ENCODE results near the gene SH3RF3. TPM values are rescaled to one million over a fixed set of nuclear protein-coding genes. Genes with fewer than 3 reads are reported as not detected.

Gene SH3RF3
- total RNA-seq, 2 experiments from 2014 or later, result 0.31 to 0.36 TPM

- no peaks in the 10 kb centered on the region for H3K36me3 Mint-ChIP-seq
These were observed 307.0 kb downstream of the SH3RF3 start for GRCh38 chr2:109435901-109436598.

GRCh38 chr2:109436610-109437225 is 307.7 kb downstream of the SH3RF3 start:
- no peaks in the 10 kb centered on the region for H3K36me3 Mint-ChIP-seq
- H3K4me1 Mint-ChIP-seq, result peaks cover 1% of the 10 kb centered on the region
- H3K9me3 Mint-ChIP-seq, result peaks cover 15% of the 10 kb centered on the region
- DNase-seq, result no peak
- POLR2A ChIA-PET, result no interaction called here
- ATAC-seq (ENCODE audit: low read depth), result no peak
- no peak overlapping the region for H3K27ac Mint-ChIP-seq
- no peaks in the 10 kb centered on the region for H3K27me3 Mint-ChIP-seq
- H3K4me3 Mint-ChIP-seq, result no peak overlapping the region

More at GRCh38 chr2:109435901-109436598, 307.0 kb downstream of the SH3RF3 start:
- no peak for DNase-seq
- no peak for ATAC-seq (ENCODE audit: low read depth)
- Mint-ChIP-seq H3K9me3 (peaks cover 10% of the 10 kb centered on the region), H3K4me1 (peaks cover 1% of the 10 kb centered on the region), H3K4me3 (no peak overlapping the region), H3K27ac (no peak overlapping the region), H3K27me3 (no peaks in the 10 kb centered on the region)
- POLR2A ChIA-PET, result no interaction called here

- POLR2A ChIA-PET, result no interaction called here
- H3K36me3 Mint-ChIP-seq, result no peaks in the 10 kb centered on the region
- no peak for ATAC-seq (ENCODE audit: low read depth)
- DNase-seq, result no peak
- peaks cover 17% of the 10 kb centered on the region for H3K9me3 Mint-ChIP-seq
- no peaks in the 10 kb centered on the region for H3K27me3 Mint-ChIP-seq
- H3K4me3 Mint-ChIP-seq, result no peak overlapping the region
- H3K27ac Mint-ChIP-seq, result no peak overlapping the region
- no peaks in the 10 kb centered on the region for H3K4me1 Mint-ChIP-seq
These were observed 308.5 kb downstream of the SH3RF3 start for GRCh38 chr2:109437325-109438090.

- H3K27ac Mint-ChIP-seq, result no peak overlapping the region
- no peak for DNase-seq
- H3K9me3 Mint-ChIP-seq, result peaks cover 17% of the 10 kb centered on the region
- H3K27me3 Mint-ChIP-seq, result no peaks in the 10 kb centered on the region
- H3K4me3 Mint-ChIP-seq, result no peak overlapping the region
- no peaks in the 10 kb centered on the region for H3K4me1 Mint-ChIP-seq
- H3K36me3 Mint-ChIP-seq, result no peaks in the 10 kb centered on the region
- POLR2A ChIA-PET, result no interaction called here
- no peak for ATAC-seq (ENCODE audit: low read depth)
These were observed 309.1 kb downstream of the SH3RF3 start for GRCh38 chr2:109438146-109438545.

GRCh38 chr2:109438773-109439389 is 309.9 kb downstream of the SH3RF3 start:
- Mint-ChIP-seq H3K9me3 (peaks cover 18% of the 10 kb centered on the region), H3K4me1 (no peaks in the 10 kb centered on the region), H3K4me3 (no peak overlapping the region), H3K27me3 (no peaks in the 10 kb centered on the region), H3K27ac (no peak overlapping the region), H3K36me3 (no peaks in the 10 kb centered on the region)
- DNase-seq, result no peak
- POLR2A ChIA-PET, result no interaction called here
- no peak for ATAC-seq (ENCODE audit: low read depth)

GRCh38 chr2:109439390-109439786 is 310.4 kb downstream of the SH3RF3 start:
- peaks cover 18% of the 10 kb centered on the region for H3K9me3 Mint-ChIP-seq
- no peak overlapping the region for H3K27ac Mint-ChIP-seq
- DNase-seq (no peak), ATAC-seq (ENCODE audit: low read depth) (no peak)
- H3K4me1 Mint-ChIP-seq, result no peaks in the 10 kb centered on the region
- POLR2A ChIA-PET, result no interaction called here
- no peak overlapping the region for H3K4me3 Mint-ChIP-seq
- no peaks in the 10 kb centered on the region for H3K27me3 Mint-ChIP-seq
- no peaks in the 10 kb centered on the region for H3K36me3 Mint-ChIP-seq

GRCh38 chr2:109439986-109440385 is 311.0 kb downstream of the SH3RF3 start:
- no peaks in the 10 kb centered on the region for H3K36me3 Mint-ChIP-seq
- POLR2A ChIA-PET, result no interaction called here
- H3K4me3 Mint-ChIP-seq, result no peak overlapping the region
- H3K27ac Mint-ChIP-seq, result no peak overlapping the region
- no peak for ATAC-seq (ENCODE audit: low read depth)
- no peak for DNase-seq
- H3K4me1 Mint-ChIP-seq, result no peaks in the 10 kb centered on the region
- peaks cover 23% of the 10 kb centered on the region for H3K9me3 Mint-ChIP-seq
- H3K27me3 Mint-ChIP-seq, result no peaks in the 10 kb centered on the region

GRCh38 chr2:109440499-109441156 is 311.6 kb downstream of the SH3RF3 start:
- no peaks in the 10 kb centered on the region for H3K27me3 Mint-ChIP-seq
- no peak overlapping the region for H3K27ac Mint-ChIP-seq
- H3K4me1 Mint-ChIP-seq, result no peaks in the 10 kb centered on the region
- POLR2A ChIA-PET, result no interaction called here
- H3K4me3 Mint-ChIP-seq, result no peak overlapping the region
- H3K36me3 Mint-ChIP-seq, result no peaks in the 10 kb centered on the region
- H3K9me3 Mint-ChIP-seq, result peaks cover 27% of the 10 kb centered on the region
- ATAC-seq (ENCODE audit: low read depth), result no peak
- no peak for DNase-seq

- Mint-ChIP-seq H3K27ac (no peak overlapping the region), H3K4me3 (no peak overlapping the region), H3K27me3 (no peaks in the 10 kb centered on the region), H3K4me1 (no peaks in the 10 kb centered on the region), H3K9me3 (peaks cover 27% of the 10 kb centered on the region), H3K36me3 (no peaks in the 10 kb centered on the region)
- ATAC-seq (ENCODE audit: low read depth) (no peak), DNase-seq (no peak)
- POLR2A ChIA-PET, result no interaction called here
These were observed 313.8 kb downstream of the SH3RF3 start for GRCh38 chr2:109442715-109443319.

GRCh38 chr2:109444916-109445315 is 315.9 kb downstream of the SH3RF3 start:
- DNase-seq, result no peak
- ATAC-seq (ENCODE audit: low read depth), result no peak
- no peaks in the 10 kb centered on the region for H3K4me1 Mint-ChIP-seq
- H3K36me3 Mint-ChIP-seq, result no peaks in the 10 kb centered on the region
- POLR2A ChIA-PET, result no interaction called here
- no peaks in the 10 kb centered on the region for H3K27me3 Mint-ChIP-seq
- H3K9me3 Mint-ChIP-seq, result peaks cover 22% of the 10 kb centered on the region
- H3K27ac Mint-ChIP-seq, result no peak overlapping the region
- no peak overlapping the region for H3K4me3 Mint-ChIP-seq

- H3K9me3 Mint-ChIP-seq, result peaks cover 13% of the 10 kb centered on the region
- no peaks in the 10 kb centered on the region for H3K4me1 Mint-ChIP-seq
- no peaks in the 10 kb centered on the region for H3K36me3 Mint-ChIP-seq
- POLR2A ChIA-PET, result no interaction called here
- DNase-seq (no peak), ATAC-seq (ENCODE audit: low read depth) (no peak)
- H3K27me3 Mint-ChIP-seq, result no peaks in the 10 kb centered on the region
- H3K27ac Mint-ChIP-seq, result no peak overlapping the region
- H3K4me3 Mint-ChIP-seq, result no peak overlapping the region
These were observed 317.5 kb downstream of the SH3RF3 start for GRCh38 chr2:109446278-109447131.

- H3K27ac Mint-ChIP-seq, result no peak overlapping the region
- no peak for DNase-seq
- no peak for ATAC-seq (ENCODE audit: low read depth)
- POLR2A ChIA-PET, result no interaction called here
- no peak overlapping the region for H3K4me3 Mint-ChIP-seq
- no peaks in the 10 kb centered on the region for H3K27me3 Mint-ChIP-seq
- no peaks in the 10 kb centered on the region for H3K4me1 Mint-ChIP-seq
- no peaks in the 10 kb centered on the region for H3K36me3 Mint-ChIP-seq
- peaks cover 11% of the 10 kb centered on the region for H3K9me3 Mint-ChIP-seq
These were observed 318.3 kb downstream of the SH3RF3 start for GRCh38 chr2:109447251-109447661.
